GM12878 (cell line): ENCODE results near the gene PCBD2. TPM values are rescaled to one million over a fixed set of nuclear protein-coding genes. Genes with fewer than 3 reads are reported as not detected.
A peak's percentile ranks its signal among the peaks of the same experiment; 100 is the strongest.

Experiments used
- CBFB ChIP-seq: IDR thresholded peaks from 2 replicates; pipeline ENCODE4 v1.6.1; 2016; ENCODE audit warnings: antibody characterized with exemption, low read depth
- CBX5 ChIP-seq: sonication (generic); IDR thresholded peaks from 2 replicates; pipeline ENCODE4 v1.6.1; 2016; ENCODE audit warnings: low read depth, moderate library complexity, mild to moderate bottlenecking, inconsistent platforms
- CREB1 ChIP-seq: IDR thresholded peaks from 2 replicates; pipeline ENCODE4 v1.6.1; 2012; ENCODE audit warnings: low read depth, mild to moderate bottlenecking, inconsistent platforms
- EP300 ChIP-seq, 2 experiments: fragments of 150-350 bp in 1 of 2; IDR thresholded peaks; 2 replicates each; pipeline ENCODE4 v1.6.1; 2011 to 2012; ENCODE audit warnings: low read depth in 2 of 2, low read length in 2 of 2, borderline replicate concordance in 1 of 2, improper control_type of control experiment in 1 of 2, inconsistent platforms in 1 of 2; ENCODE audit not compliant: control insufficient read depth in 1 of 2
- IKZF2 ChIP-seq, 2 experiments: fragments of 450-650 bp; IDR thresholded peaks; 2 replicates each; pipeline ENCODE4 v1.6.1; 2017; ENCODE audit warnings: mild to moderate bottlenecking in 2 of 2, moderate library complexity in 2 of 2
- JUNB ChIP-seq: IDR thresholded peaks from 2 replicates; pipeline ENCODE4 v1.6.1; 2016; ENCODE audit warnings: antibody characterized with exemption, mild to moderate bottlenecking
- MEF2A ChIP-seq: IDR thresholded peaks from 2 replicates; pipeline ENCODE4 v1.6.1; 2011; ENCODE audit warnings: low read depth, mild to moderate bottlenecking, low read length, moderate library complexity; ENCODE audit not compliant: insufficient read depth
- MYB ChIP-seq: fragments of 150-350 bp; IDR thresholded peaks from 2 replicates; pipeline ENCODE4 v1.6.1; 2014; ENCODE audit warnings: mild to moderate bottlenecking, low read depth, low read length, borderline replicate concordance
- SUZ12 ChIP-seq: fragments of 200-600 bp; sonication (generic); IDR thresholded peaks from one replicate; pipeline ENCODE4 v1.6.1; 2018; ENCODE audit warnings: antibody characterized with exemption, mild to moderate bottlenecking; ENCODE audit not compliant: unreplicated experiment
- TCF7 ChIP-seq: IDR thresholded peaks from 2 replicates; pipeline ENCODE4 v1.6.1; 2014; ENCODE audit warnings: antibody characterized with exemption, borderline replicate concordance
- ZBED1 ChIP-seq: IDR thresholded peaks from 2 replicates; pipeline ENCODE4 v1.6.1; 2016; ENCODE audit warnings: borderline replicate concordance
- ZNF622 ChIP-seq: fragments of 450-650 bp; IDR thresholded peaks from 2 replicates; pipeline ENCODE4 v1.6.1; 2017; ENCODE audit warnings: mild to moderate bottlenecking, inconsistent platforms
- polyA plus RNA-seq, 11 experiments: library from polyadenylated mRNA; depleted of rRNA in 4 of 11; unstranded in 6 of 11; stranded (reverse) in 5 of 11; fragments of >200 nt; fragmentation: Nextera tagmentation in 4 of 11; fragmentation: Illumina TruSeq in 1 of 11; extraction: Ambion mirVana in 4 of 11; extraction: Trizol in 1 of 11; gene quantifications; 1 replicate in 1 of 11; 2 replicates in 10 of 11; pipeline versions ENCODE4 v1.2.1 to v1.2.3, GENCODE V29; 2011 to 2016; ENCODE audit warnings: inconsistent platforms in 2 of 11, missing spikeins in 2 of 11, low read depth in 1 of 11
- total RNA-seq, 4 experiments: library from RNA; depleted of rRNA in 3 of 4; stranded (reverse); fragments of >200 nt in 3 of 4; fragmentation: Illumina TruSeq in 1 of 4; extraction: Trizol in 1 of 4; gene quantifications; 2 replicates each; pipeline versions ENCODE4 v1.2.1 to v1.2.3, GENCODE V29; 2013 to 2021
- TF ChIP-seq, protein P1 (sequence below): fragments of 450-650 bp; conservative IDR thresholded peaks from 2 replicates; pipeline ENCODE4 v1.6.1; 2017; ENCODE audit warnings: mild to moderate bottlenecking, moderate library complexity
- TF ChIP-seq, protein P2 (sequence below): fragments of 450-650 bp; IDR thresholded peaks from 2 replicates; pipeline ENCODE4 v1.6.1; 2016; ENCODE audit warnings: mild to moderate bottlenecking, moderate library complexity, borderline replicate concordance
- TF ChIP-seq, protein P3 (sequence below): IDR thresholded peaks from 2 replicates; pipeline ENCODE4 v1.6.1; 2011; ENCODE audit warnings: mild to moderate bottlenecking, low read depth, low read length, moderate library complexity; ENCODE audit not compliant: insufficient replicate concordance
- TF ChIP-seq, protein P4 (sequence below): fragments of 450-650 bp; IDR thresholded peaks from 2 replicates; pipeline ENCODE4 v1.6.1; 2017; ENCODE audit warnings: mild to moderate bottlenecking, moderate library complexity

Gene PCBD2
- total and polyA plus RNA-seq, 10 of the 15 experiments (the other 5 are each of a cell fraction or from before 2014, with no cell fraction given) = 5.4 to 13.6 (median 6.7) TPM

DNA sequence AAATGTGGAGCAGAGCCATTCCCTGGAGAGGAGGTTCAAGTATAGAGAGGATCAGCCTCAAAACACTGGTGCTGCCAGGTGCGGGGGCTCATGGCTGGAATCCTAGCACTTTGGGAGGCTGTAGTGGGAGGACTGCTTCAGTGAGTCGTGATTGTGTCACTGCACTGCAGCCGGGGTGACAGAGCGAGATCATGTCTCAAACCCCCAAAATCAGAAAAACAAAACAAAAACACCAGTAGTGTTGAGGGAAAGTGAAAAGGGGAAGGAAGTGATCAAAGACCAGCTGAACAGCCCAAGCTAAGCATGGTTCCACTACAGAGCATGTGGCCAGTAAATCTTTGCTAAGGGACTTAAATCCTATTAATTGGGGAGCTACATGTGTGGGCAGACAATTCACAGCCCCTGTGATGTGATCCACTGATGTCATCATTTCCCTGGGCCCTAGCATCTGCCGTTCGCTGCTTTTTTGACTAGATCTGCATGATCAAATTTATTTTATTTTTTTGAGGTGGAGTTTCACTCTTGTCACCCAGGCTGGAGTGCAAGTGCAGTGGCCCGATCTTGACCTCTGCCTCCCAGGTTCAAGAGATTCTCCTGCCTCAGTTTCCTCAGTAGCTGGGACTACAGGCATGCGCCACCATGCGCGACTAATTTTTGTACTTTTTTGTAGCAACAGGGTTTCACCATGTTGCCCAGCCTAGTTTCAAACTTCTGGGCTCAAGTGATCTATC lies 2.7 kb upstream of the PCBD2 start (continued):
- TF ChIP-seq CBX5 (0 out of 2 replicates have a peak, but pooled peaks have one; percentile 48), MEF2A (0 out of 2 replicates have a peak, but pooled peaks have one; percentile 4), MYB (no peak), TCF7 (peak; percentile 40; the same call in 1 of the 2 replicates), JUNB (peak; percentile 21), ZBED1 (peak; percentile 88; the same call in 1 of the 2 replicates), SUZ12 (no peak), EP300 (IDR thresholded peaks at IDR 0.05; ENCODE audit: borderline replicate concordance in 1 of 2, control insufficient read depth in 1 of 2, low read depth in 2 of 2, low read length in 2 of 2) (peak in 1 of 2 experiments; percentile 29; a peak in 1 of 4 replicates), CBFB (no peak), ZNF622 (no peak), IKZF2 (IDR thresholded peaks at IDR 0.05) (peak; percentile 43 to 55; a peak in 3 of 4 replicates), CREB1 (peak; percentile 78)
- TF ChIP-seq, protein P1, sequence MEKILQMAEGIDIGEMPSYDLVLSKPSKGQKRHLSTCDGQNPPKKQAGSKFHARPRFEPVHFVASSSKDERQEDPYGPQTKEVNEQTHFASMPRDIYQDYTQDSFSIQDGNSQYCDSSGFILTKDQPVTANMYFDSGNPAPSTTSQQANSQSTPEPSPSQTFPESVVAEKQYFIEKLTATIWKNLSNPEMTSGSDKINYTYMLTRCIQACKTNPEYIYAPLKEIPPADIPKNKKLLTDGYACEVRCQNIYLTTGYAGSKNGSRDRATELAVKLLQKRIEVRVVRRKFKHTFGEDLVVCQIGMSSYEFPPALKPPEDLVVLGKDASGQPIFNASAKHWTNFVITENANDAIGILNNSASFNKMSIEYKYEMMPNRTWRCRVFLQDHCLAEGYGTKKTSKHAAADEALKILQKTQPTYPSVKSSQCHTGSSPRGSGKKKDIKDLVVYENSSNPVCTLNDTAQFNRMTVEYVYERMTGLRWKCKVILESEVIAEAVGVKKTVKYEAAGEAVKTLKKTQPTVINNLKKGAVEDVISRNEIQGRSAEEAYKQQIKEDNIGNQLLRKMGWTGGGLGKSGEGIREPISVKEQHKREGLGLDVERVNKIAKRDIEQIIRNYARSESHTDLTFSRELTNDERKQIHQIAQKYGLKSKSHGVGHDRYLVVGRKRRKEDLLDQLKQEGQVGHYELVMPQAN = no peak
- TF ChIP-seq, protein P2, sequence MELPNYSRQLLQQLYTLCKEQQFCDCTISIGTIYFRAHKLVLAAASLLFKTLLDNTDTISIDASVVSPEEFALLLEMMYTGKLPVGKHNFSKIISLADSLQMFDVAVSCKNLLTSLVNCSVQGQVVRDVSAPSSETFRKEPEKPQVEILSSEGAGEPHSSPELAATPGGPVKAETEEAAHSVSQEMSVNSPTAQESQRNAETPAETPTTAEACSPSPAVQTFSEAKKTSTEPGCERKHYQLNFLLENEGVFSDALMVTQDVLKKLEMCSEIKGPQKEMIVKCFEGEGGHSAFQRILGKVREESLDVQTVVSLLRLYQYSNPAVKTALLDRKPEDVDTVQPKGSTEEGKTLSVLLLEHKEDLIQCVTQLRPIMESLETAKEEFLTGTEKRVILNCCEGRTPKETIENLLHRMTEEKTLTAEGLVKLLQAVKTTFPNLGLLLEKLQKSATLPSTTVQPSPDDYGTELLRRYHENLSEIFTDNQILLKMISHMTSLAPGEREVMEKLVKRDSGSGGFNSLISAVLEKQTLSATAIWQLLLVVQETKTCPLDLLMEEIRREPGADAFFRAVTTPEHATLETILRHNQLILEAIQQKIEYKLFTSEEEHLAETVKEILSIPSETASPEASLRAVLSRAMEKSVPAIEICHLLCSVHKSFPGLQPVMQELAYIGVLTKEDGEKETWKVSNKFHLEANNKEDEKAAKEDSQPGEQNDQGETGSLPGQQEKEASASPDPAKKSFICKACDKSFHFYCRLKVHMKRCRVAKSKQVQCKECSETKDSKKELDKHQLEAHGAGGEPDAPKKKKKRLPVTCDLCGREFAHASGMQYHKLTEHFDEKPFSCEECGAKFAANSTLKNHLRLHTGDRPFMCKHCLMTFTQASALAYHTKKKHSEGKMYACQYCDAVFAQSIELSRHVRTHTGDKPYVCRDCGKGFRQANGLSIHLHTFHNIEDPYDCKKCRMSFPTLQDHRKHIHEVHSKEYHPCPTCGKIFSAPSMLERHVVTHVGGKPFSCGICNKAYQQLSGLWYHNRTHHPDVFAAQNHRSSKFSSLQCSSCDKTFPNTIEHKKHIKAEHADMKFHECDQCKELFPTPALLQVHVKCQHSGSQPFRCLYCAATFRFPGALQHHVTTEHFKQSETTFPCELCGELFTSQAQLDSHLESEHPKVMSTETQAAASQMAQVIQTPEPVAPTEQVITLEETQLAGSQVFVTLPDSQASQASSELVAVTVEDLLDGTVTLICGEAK = peak; percentile 18; the same call in 1 of the 2 replicates
- TF ChIP-seq, protein P3, sequence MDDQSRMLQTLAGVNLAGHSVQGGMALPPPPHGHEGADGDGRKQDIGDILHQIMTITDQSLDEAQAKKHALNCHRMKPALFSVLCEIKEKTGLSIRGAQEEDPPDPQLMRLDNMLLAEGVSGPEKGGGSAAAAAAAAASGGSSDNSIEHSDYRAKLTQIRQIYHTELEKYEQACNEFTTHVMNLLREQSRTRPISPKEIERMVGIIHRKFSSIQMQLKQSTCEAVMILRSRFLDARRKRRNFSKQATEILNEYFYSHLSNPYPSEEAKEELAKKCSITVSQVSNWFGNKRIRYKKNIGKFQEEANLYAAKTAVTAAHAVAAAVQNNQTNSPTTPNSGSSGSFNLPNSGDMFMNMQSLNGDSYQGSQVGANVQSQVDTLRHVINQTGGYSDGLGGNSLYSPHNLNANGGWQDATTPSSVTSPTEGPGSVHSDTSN = no peak
- TF ChIP-seq, protein P4, sequence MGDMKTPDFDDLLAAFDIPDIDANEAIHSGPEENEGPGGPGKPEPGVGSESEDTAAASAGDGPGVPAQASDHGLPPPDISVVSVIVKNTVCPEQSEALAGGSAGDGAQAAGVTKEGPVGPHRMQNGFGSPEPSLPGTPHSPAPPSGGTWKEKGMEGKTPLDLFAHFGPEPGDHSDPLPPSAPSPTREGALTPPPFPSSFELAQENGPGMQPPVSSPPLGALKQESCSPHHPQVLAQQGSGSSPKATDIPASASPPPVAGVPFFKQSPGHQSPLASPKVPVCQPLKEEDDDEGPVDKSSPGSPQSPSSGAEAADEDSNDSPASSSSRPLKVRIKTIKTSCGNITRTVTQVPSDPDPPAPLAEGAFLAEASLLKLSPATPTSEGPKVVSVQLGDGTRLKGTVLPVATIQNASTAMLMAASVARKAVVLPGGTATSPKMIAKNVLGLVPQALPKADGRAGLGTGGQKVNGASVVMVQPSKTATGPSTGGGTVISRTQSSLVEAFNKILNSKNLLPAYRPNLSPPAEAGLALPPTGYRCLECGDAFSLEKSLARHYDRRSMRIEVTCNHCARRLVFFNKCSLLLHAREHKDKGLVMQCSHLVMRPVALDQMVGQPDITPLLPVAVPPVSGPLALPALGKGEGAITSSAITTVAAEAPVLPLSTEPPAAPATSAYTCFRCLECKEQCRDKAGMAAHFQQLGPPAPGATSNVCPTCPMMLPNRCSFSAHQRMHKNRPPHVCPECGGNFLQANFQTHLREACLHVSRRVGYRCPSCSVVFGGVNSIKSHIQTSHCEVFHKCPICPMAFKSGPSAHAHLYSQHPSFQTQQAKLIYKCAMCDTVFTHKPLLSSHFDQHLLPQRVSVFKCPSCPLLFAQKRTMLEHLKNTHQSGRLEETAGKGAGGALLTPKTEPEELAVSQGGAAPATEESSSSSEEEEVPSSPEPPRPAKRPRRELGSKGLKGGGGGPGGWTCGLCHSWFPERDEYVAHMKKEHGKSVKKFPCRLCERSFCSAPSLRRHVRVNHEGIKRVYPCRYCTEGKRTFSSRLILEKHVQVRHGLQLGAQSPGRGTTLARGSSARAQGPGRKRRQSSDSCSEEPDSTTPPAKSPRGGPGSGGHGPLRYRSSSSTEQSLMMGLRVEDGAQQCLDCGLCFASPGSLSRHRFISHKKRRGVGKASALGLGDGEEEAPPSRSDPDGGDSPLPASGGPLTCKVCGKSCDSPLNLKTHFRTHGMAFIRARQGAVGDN = peak; percentile 82
